Common myeloid progenitor, CD34-positive (primary cell): ENCODE data around the gene SERINC5.

Source experiments
- CTCF ChIA-PET: fragments of 350-600 bp; sonication (Branson Sonifier 250); formaldehyde crosslinking; loops from one replicate; lab custom pipeline; 2021; ENCODE audit warnings: antibody characterized with exemption; lab: Charles Lee
- POLR2A ChIA-PET: fragments of 350-600 bp; sonication (Branson Sonifier 250); formaldehyde crosslinking; loops from one replicate; lab custom pipeline; 2021; ENCODE audit warnings: antibody characterized with exemption; lab: Charles Lee
- DNase-seq, 3 donors: peaks; one replicate each; pipeline versions ENCODE4 v3.0.0 to v3.0.0-alpha.2; 2013
- H3K27ac ChIP-seq, 2 experiments: 1 replicate in 1 of 2; 2 replicates in 1 of 2; pipeline ENCODE4 v1.7.0; 2013; ENCODE audit warnings: inconsistent platforms in 2 of 2, low read length in 2 of 2, mild to moderate bottlenecking in 2 of 2, low read depth in 1 of 2, moderate library complexity in 1 of 2; ENCODE audit not compliant: severe bottlenecking in 2 of 2, insufficient read depth in 1 of 2, poor library complexity in 1 of 2
- H3K27me3 ChIP-seq, 5 experiments: replicated peaks in 2 of 5; 1 replicate in 3 of 5; 2 replicates in 2 of 5; pipeline versions ENCODE4 v1.6.1 to v1.7.0; 2013; ENCODE audit warnings: low read length in 4 of 5, mild to moderate bottlenecking in 2 of 5, moderate library complexity in 2 of 5, inconsistent platforms in 1 of 5; ENCODE audit not compliant: insufficient read depth in 5 of 5, control insufficient read depth in 4 of 5
- H3K36me3 ChIP-seq, 4 experiments: 1 replicate in 2 of 4; 2 replicates in 2 of 4; pipeline versions ENCODE4 v1.6.1 to v1.7.0; 2013; ENCODE audit warnings: low read length in 3 of 4, control low read depth in 1 of 4, mild to moderate bottlenecking in 1 of 4; ENCODE audit not compliant: control insufficient read depth in 4 of 4, insufficient read depth in 4 of 4
- H3K4me1 ChIP-seq, 4 experiments: 1 replicate in 3 of 4; 2 replicates in 1 of 4; pipeline versions ENCODE4 v1.6.1 to v1.7.1; 2013; ENCODE audit warnings: low read length in 3 of 4, mild to moderate bottlenecking in 3 of 4, control low read depth in 1 of 4, inconsistent platforms in 1 of 4, moderate library complexity in 1 of 4; ENCODE audit not compliant: control insufficient read depth in 4 of 4, insufficient read depth in 4 of 4; ENCODE audit errors: control extremely low read depth in 1 of 4
- H3K4me3 ChIP-seq, 7 experiments: 1 replicate in 4 of 7; 2 replicates in 3 of 7; pipeline versions ENCODE4 v1.5.1 to v1.7.0; 2013; ENCODE audit warnings: mild to moderate bottlenecking in 7 of 7, low read length in 6 of 7, moderate library complexity in 6 of 7, inconsistent platforms in 2 of 7, low read depth in 2 of 7, control low read depth in 1 of 7; ENCODE audit not compliant: insufficient read depth in 4 of 7, control insufficient read depth in 1 of 7; ENCODE audit errors: extremely low read depth in 1 of 7
- H3K9me3 ChIP-seq, 5 experiments: 1 replicate in 4 of 5; 2 replicates in 1 of 5; pipeline versions ENCODE4 v1.6.1 to v1.7.1; 2013; ENCODE audit warnings: low read length in 4 of 5, mild to moderate bottlenecking in 2 of 5, inconsistent platforms in 1 of 5, low read depth in 1 of 5, moderate library complexity in 1 of 5; ENCODE audit not compliant: control insufficient read depth in 4 of 5, insufficient read depth in 2 of 5; ENCODE audit errors: control extremely low read depth in 1 of 5
- WGBS: methylation state at CpG from one replicate; pipeline ENCODE4 v1.1.5; 2013; ENCODE audit not compliant: insufficient coverage; 5-methylcytosine and 5-hydroxymethylcytosine counted together

SERINC5 gene

GRCh38 chr5:80109646-80110478, 146.0 kb downstream of the SERINC5 start:
- no peak overlapping the region for H3K27ac ChIP-seq
- no peaks in the 10 kb centered on the region for H3K9me3 ChIP-seq
- H3K4me1 ChIP-seq, result no peaks in the 10 kb centered on the region
- POLR2A ChIA-PET, result no interaction called here
- WGBS, result 73% methylated on average over 8 of the region's 9 CpGs
- no peak for DNase-seq
- H3K27me3 ChIP-seq, result peaks cover 0 to 6% (median 0%) of the 10 kb centered on the region in 5 experiments
- CTCF ChIA-PET, result interaction anchor here (1.0 to 1.8 kb wide), 4 partner anchors 9 to 96 kb away, joined by 3 to 5 read pairs (median 4); no protein-coding TSS in a partner anchor
- H3K4me3 ChIP-seq, result no peak overlapping the region
- H3K36me3 ChIP-seq, result peaks cover 0 to 2% (median 0%) of the 10 kb centered on the region in 4 experiments

- Histone ChIP-seq H3K4me3 (no peak overlapping the region), H3K9me3 (no peaks in the 10 kb centered on the region), H3K4me1 (peaks cover 0 to 11% (median 0%) of the 10 kb centered on the region in 4 experiments), H3K36me3 (no peaks in the 10 kb centered on the region), H3K27ac (no peak overlapping the region), H3K27me3 (peaks cover 0 to 6% (median 0%) of the 10 kb centered on the region in 5 experiments)
- ChIA-PET CTCF (no interaction called here), POLR2A (no interaction called here)
- 100% methylated on average over 2 of the region's 5 CpGs for WGBS
- DNase-seq, result no peak
Measured at GRCh38 chr5:80106916-80107315, 148.9 kb downstream of the SERINC5 start.

- peaks cover 0 to 11% (median 0%) of the 10 kb centered on the region in 4 experiments for H3K4me1 ChIP-seq
Measured at GRCh38 chr5:80105698-80106439, 150.0 kb downstream of the SERINC5 start.

GRCh38 chr5:80103371-80103770, 152.5 kb downstream of the SERINC5 start:
- H3K4me3 ChIP-seq, result no peak overlapping the region
- peaks cover 0 to 11% (median 0%) of the 10 kb centered on the region in 4 experiments for H3K4me1 ChIP-seq
- H3K27ac ChIP-seq, result no peak overlapping the region
- peak in 1 of 3 donors; percentile 8 for DNase-seq
- ChIA-PET POLR2A (no interaction called here), CTCF (no interaction called here)
- 100% methylated on average over 2 of the region's 6 CpGs for WGBS
- H3K36me3 ChIP-seq, result no peaks in the 10 kb centered on the region
- no peaks in the 10 kb centered on the region for H3K9me3 ChIP-seq
- H3K27me3 ChIP-seq, result no peaks in the 10 kb centered on the region

More at GRCh38 chr5:80105698-80106439, 150.0 kb downstream of the SERINC5 start:
- no peak overlapping the region for H3K4me3 ChIP-seq
- DNase-seq, result no peak
- H3K9me3 ChIP-seq, result no peaks in the 10 kb centered on the region
- 89% methylated on average over 5 of the region's 7 CpGs for WGBS
- POLR2A ChIA-PET, result no interaction called here
- no peaks in the 10 kb centered on the region for H3K36me3 ChIP-seq
- CTCF ChIA-PET, result no interaction called here
- no peak overlapping the region for H3K27ac ChIP-seq
- H3K27me3 ChIP-seq, result peaks cover 0 to 6% (median 0%) of the 10 kb centered on the region in 5 experiments

- Histone ChIP-seq H3K27ac (no peak overlapping the region), H3K27me3 (no peaks in the 10 kb centered on the region), H3K36me3 (no peaks in the 10 kb centered on the region), H3K9me3 (no peaks in the 10 kb centered on the region), H3K4me1 (peaks cover 0 to 11% (median 0%) of the 10 kb centered on the region in 4 experiments), H3K4me3 (no peak overlapping the region)
- DNase-seq, result no peak
- ChIA-PET POLR2A (no interaction called here), CTCF (no interaction called here)
Measured at GRCh38 chr5:80101993-80102392, 153.9 kb downstream of the SERINC5 start.

GRCh38 chr5:80097451-80097850, 158.4 kb downstream of the SERINC5 start:
- Histone ChIP-seq H3K4me3 (no peak overlapping the region), H3K27me3 (no peaks in the 10 kb centered on the region), H3K27ac (no peak overlapping the region), H3K4me1 (peaks cover 0 to 4% (median 2%) of the 10 kb centered on the region in 4 experiments), H3K9me3 (no peaks in the 10 kb centered on the region), H3K36me3 (no peaks in the 10 kb centered on the region)
- 100% methylated on average over 8 of the region's 10 CpGs for WGBS
- DNase-seq, result no peak
- ChIA-PET POLR2A (interaction anchor here (0.6 kb wide), 1 partner anchor 168 kb away, joined by 3 read pairs; no protein-coding TSS in a partner anchor), CTCF (interaction anchor here (1.0 to 3.3 kb wide), 3 partner anchors 14 to 212 kb away, joined by 3 to 14 read pairs (median 6); no protein-coding TSS in a partner anchor)
